Endothelial cell of umbilical vein (primary cell): ENCODE measurements around the gene HEXIM1. TPM values are rescaled to one million over a fixed set of nuclear protein-coding genes. Genes with fewer than 3 reads are reported as not detected.

ENCODE experiments used
- BruUV-seq: library from RNA; stranded (reverse); fragments of 400-500 nt; replicated peaks from 2 replicates; lab custom pipeline; 2021; lab: Mats Ljungman, UMichigan
- CTCF ChIA-PET: fragments of 300-600, 350-600 bp; sonication (Branson Sonifier 250); formaldehyde crosslinking; loops from one replicate; lab custom pipeline; 2021; ENCODE audit warnings: antibody characterized with exemption, inconsistent platforms; lab: Charles Lee
- POLR2A ChIA-PET: fragments of 300-600, 350-600 bp; sonication (Branson Sonifier 250); formaldehyde crosslinking; loops from one replicate; lab custom pipeline; 2021; ENCODE audit warnings: antibody characterized with exemption, inconsistent platforms; lab: Charles Lee
- DNase-seq: peaks from one replicate; pipeline ENCODE4 v3.0.0-alpha.2; 2011; ENCODE audit warnings: low read depth, low spot score
- FAIRE-seq: peaks from 2 replicates; lab custom pipeline; 2011; peaks lifted over from hg19 to GRCh38; lab: Jason Lieb, UNC
- H2AFZ ChIP-seq: 2 replicates; pipeline ENCODE4 v1.6.0; 2012; ENCODE audit warnings: low read depth, low read length, control low read depth, inconsistent platforms
- H3K27ac ChIP-seq: 2 replicates; pipeline ENCODE4 v1.5.1; 2011; ENCODE audit warnings: low read depth, mild to moderate bottlenecking, control low read depth, low read length, moderate library complexity; ENCODE audit not compliant: insufficient read depth
- H3K27me3 ChIP-seq, 2 experiments: 2 replicates each; pipeline versions ENCODE4 v1.6.0 to v1.6.1; 2011; ENCODE audit warnings: low read length in 2 of 2, mixed read lengths in 1 of 2; ENCODE audit not compliant: control insufficient read depth in 2 of 2, insufficient read depth in 2 of 2
- H3K36me3 ChIP-seq, 2 experiments: 2 replicates in 1 of 2; 3 replicates in 1 of 2; pipeline ENCODE4 v1.5.1; 2011; ENCODE audit warnings: low read length in 2 of 2, mild to moderate bottlenecking in 1 of 2, moderate library complexity in 1 of 2; ENCODE audit not compliant: control insufficient read depth in 2 of 2, insufficient read depth in 2 of 2; ENCODE audit errors: extremely low read depth in 1 of 2
- H3K4me1 ChIP-seq: 3 replicates; pipeline ENCODE4 v1.5.1; 2011; ENCODE audit warnings: mild to moderate bottlenecking, low read length; ENCODE audit not compliant: control insufficient read depth, insufficient read depth; ENCODE audit errors: extremely low read depth
- H3K4me2 ChIP-seq: 2 replicates; pipeline ENCODE4 v1.6.1; 2011; ENCODE audit warnings: low read length, control low read depth, mixed read lengths; ENCODE audit not compliant: insufficient read depth
- H3K4me3 ChIP-seq, 3 experiments: fragments of 200-600 bp in 1 of 3; sonication (generic), shearing (Covaris generic) in 1 of 3; replicated peaks in 1 of 3; 2 replicates each; pipeline ENCODE4 v1.5.1; 2011 to 2016; ENCODE audit warnings: control low read depth in 3 of 3, low read length in 3 of 3, mild to moderate bottlenecking in 2 of 3, inconsistent platforms in 1 of 3, low read depth in 1 of 3, moderate library complexity in 1 of 3; ENCODE audit not compliant: insufficient read depth in 1 of 3
- H3K79me2 ChIP-seq: 2 replicates; pipeline ENCODE4 v1.6.0; 2012; ENCODE audit warnings: low read length, inconsistent platforms; ENCODE audit not compliant: control insufficient read depth, insufficient read depth
- H3K9ac ChIP-seq: replicated peaks from 2 replicates; pipeline ENCODE3; 2011; ENCODE audit warnings: low read length, control low read depth; ENCODE audit not compliant: insufficient read depth; ENCODE audit errors: extremely low read depth
- H3K9me1 ChIP-seq: replicated peaks from 3 replicates; pipeline ENCODE4 v1.6.0; 2011; ENCODE audit warnings: mild to moderate bottlenecking, low read length; ENCODE audit not compliant: control insufficient read depth, insufficient read depth; ENCODE audit errors: extremely low read depth
- H3K9me3 ChIP-seq: replicated peaks from 2 replicates; pipeline ENCODE4 v1.5.1; 2012; ENCODE audit warnings: low read length, inconsistent platforms; ENCODE audit not compliant: control insufficient read depth, insufficient read depth
- H4K20me1 ChIP-seq: replicated peaks from 2 replicates; pipeline ENCODE3; 2011; ENCODE audit warnings: mild to moderate bottlenecking, low read length; ENCODE audit not compliant: control insufficient read depth, insufficient read depth; ENCODE audit errors: extremely low read depth
- CTCF ChIP-seq, 2 donors: IDR thresholded peaks; 1 replicate in 1 of 2; 2 replicates in 1 of 2; pipeline ENCODE4 v1.5.1; 2011; ENCODE audit warnings: low read length in 2 of 2, mild to moderate bottlenecking in 2 of 2, moderate library complexity in 2 of 2, control low read depth in 1 of 2, inconsistent platforms in 1 of 2, low read depth in 1 of 2; ENCODE audit not compliant: insufficient read depth in 1 of 2; ENCODE audit errors: extremely low read depth in 1 of 2
- EZH2 ChIP-seq: IDR thresholded peaks from 2 replicates; pipeline ENCODE4 v1.6.1; 2012; ENCODE audit warnings: borderline replicate concordance, low read depth, mild to moderate bottlenecking, moderate library complexity, low read length, inconsistent platforms; ENCODE audit not compliant: severe bottlenecking
- GATA2 ChIP-seq: IDR thresholded peaks from 2 replicates; pipeline ENCODE4 v1.7.0; 2011; ENCODE audit warnings: low read depth, mild to moderate bottlenecking, moderate library complexity, mixed read lengths, low read length; ENCODE audit not compliant: insufficient read length, insufficient read depth
- JUN ChIP-seq: IDR thresholded peaks from 2 replicates; pipeline ENCODE4 v1.6.1; 2011; ENCODE audit warnings: borderline replicate concordance, low read depth; ENCODE audit not compliant: insufficient read length, insufficient read depth
- MAX ChIP-seq: IDR thresholded peaks from 2 replicates; pipeline ENCODE4 v1.6.1; 2011; ENCODE audit not compliant: insufficient read depth, insufficient read length
- MYC ChIP-seq: IDR thresholded peaks from one replicate; pipeline ENCODE4 v1.6.1; 2011; ENCODE audit warnings: mild to moderate bottlenecking, low read depth, low read length
- POLR2A ChIP-seq: IDR thresholded peaks from 2 replicates; pipeline ENCODE4 v1.6.1; 2012; ENCODE audit warnings: low read depth, mild to moderate bottlenecking, control low read depth, low read length
- POLR2AphosphoS5 ChIP-seq: IDR thresholded peaks from 2 replicates; pipeline ENCODE4 v1.6.1; 2012; ENCODE audit warnings: low read depth, mild to moderate bottlenecking, control low read depth, low read length, moderate library complexity; ENCODE audit not compliant: insufficient read depth
- dilution Hi-C: fragments of 300-500 bp; cut with MboI; formaldehyde crosslinking; loops from one replicate; pipeline ENCODE4 v1.15.0; 2019; ENCODE audit warnings: low sequenced_read_pairs; ENCODE audit not compliant: extremely low pct_ligation_motif_present
- intact Hi-C: fragments of 100-400 bp; cut with micrococcal nuclease; formaldehyde crosslinking; loops from one replicate; pipeline ENCODE4 v1.10.0; 2022
- polyA plus RNA-seq, 4 experiments: library from polyadenylated mRNA; depleted of rRNA in 3 of 4; stranded (reverse) in 3 of 4; unstranded in 1 of 4; fragments of >200 nt; gene quantifications; 2 replicates each; pipeline versions ENCODE4 v1.2.1 to v1.2.3, GENCODE V29; 2011 to 2012; ENCODE audit warnings: missing spikeins in 1 of 4
- total RNA-seq: library from RNA; stranded (reverse); gene quantifications from 2 replicates; pipeline ENCODE4 v1.2.3, GENCODE V29; 2021

HEXIM1 gene
- total and polyA plus RNA-seq, 2 donors (not counting 3 experiments of a cell fraction or from before 2014, with no cell fraction given), result 7.0 to 20.0 TPM

DNA sequence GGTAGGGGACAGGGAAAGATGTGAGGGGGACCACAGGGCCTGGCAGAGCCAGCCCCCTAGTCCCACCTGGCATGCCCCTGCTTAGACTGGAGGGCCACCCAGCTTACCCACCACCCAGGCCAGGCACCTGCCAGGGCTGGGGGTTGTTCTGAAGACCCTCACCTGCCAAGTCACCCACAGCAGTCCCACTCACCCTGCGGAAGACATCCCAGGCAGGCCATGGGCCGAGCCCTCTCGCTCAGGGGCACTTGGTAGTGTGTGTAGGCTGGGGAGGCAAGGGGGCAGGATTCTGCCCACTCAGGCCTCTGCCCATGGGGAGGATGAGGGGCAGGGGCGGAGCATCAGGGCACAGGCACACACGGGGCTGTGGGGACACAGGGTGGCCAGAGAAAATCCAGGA, 19.9 kb upstream of the HEXIM1 start:
- H3K9ac ChIP-seq, result peak overlapping the region; percentile 20
- intact Hi-C loops, result no loop called here
- no peaks in the 10 kb centered on the region for H4K20me1 ChIP-seq
- H3K79me2 ChIP-seq, result peaks cover 2% of the 10 kb centered on the region
- H3K4me3 ChIP-seq, result no peak overlapping the region
- peak overlapping the region; percentile 43 for H2AFZ ChIP-seq
- peak overlapping the region; percentile 31 for H3K27ac ChIP-seq
- no peaks in the 10 kb centered on the region for H3K9me3 ChIP-seq
- H3K4me1 ChIP-seq, result peaks cover 41% of the 10 kb centered on the region
- TF ChIP-seq MYC (no peak), POLR2A (peak; percentile 7), EZH2 (no peak)
- no peak for FAIRE-seq
- CTCF ChIA-PET, result interaction anchor here (1.1 to 7.2 kb wide), 4 partner anchors 19 to 69 kb away, joined by 3 to 61 read pairs (median 5); no protein-coding TSS in a partner anchor
- POLR2A ChIA-PET, result no interaction called here
- no peaks in the 10 kb centered on the region for H3K36me3 ChIP-seq
- BruUV-seq, result no TSS peak
- no peak for DNase-seq
- H3K9me1 ChIP-seq, result no peaks in the 10 kb centered on the region
- H3K4me2 ChIP-seq, result no peak overlapping the region
- H3K27me3 ChIP-seq, result no peaks in the 10 kb centered on the region
- dilution Hi-C loops, result no loop called here

- no peaks in the 10 kb centered on the region for H4K20me1 ChIP-seq
- DNase-seq (no peak), FAIRE-seq (no peak)
- dilution Hi-C loops (no loop called here), intact Hi-C loops (no loop called here)
- no peaks in the 10 kb centered on the region for H3K9me1 ChIP-seq
- no peaks in the 10 kb centered on the region for H3K36me3 ChIP-seq
- no peak overlapping the region for H3K27ac ChIP-seq
- H2AFZ ChIP-seq, result no peak overlapping the region
- peaks cover 34% of the 10 kb centered on the region for H3K4me1 ChIP-seq
- H3K27me3 ChIP-seq, result no peaks in the 10 kb centered on the region
- no TSS peak for BruUV-seq
- POLR2A ChIA-PET, result interaction anchor here (1.6 kb wide), 1 partner anchor 19 kb away, joined by 4 read pairs; the partner anchor contains the start of gene HEXIM1
- no peaks in the 10 kb centered on the region for H3K9me3 ChIP-seq
- no peak overlapping the region for H3K9ac ChIP-seq
- H3K4me2 ChIP-seq, result no peak overlapping the region
- peaks cover 2% of the 10 kb centered on the region for H3K79me2 ChIP-seq
- no peak for TF ChIP-seq MYC
- no peak for TF ChIP-seq GATA2
- TF ChIP-seq POLR2A, result no peak
- TF ChIP-seq POLR2AphosphoS5, result no peak
- no peak for TF ChIP-seq JUN
- no peak for TF ChIP-seq CTCF (IDR thresholded peaks at IDR 0.05; ENCODE audit: extremely low read depth in 1 of 2, insufficient read depth in 1 of 2, low read depth in 1 of 2, low read length in 2 of 2)
- TF ChIP-seq EZH2, result no peak
- TF ChIP-seq MAX, result no peak
- H3K4me3 ChIP-seq, result no peak overlapping the region
- CTCF ChIA-PET, result interaction anchor here (7.2 kb wide), 1 partner anchor 20 kb away, joined by 61 read pairs; no protein-coding TSS in a partner anchor
These were observed 19.3 kb upstream of the HEXIM1 start for GRCh38 chr17:45128989-45129388.
